IPS-NIHi11 (cell line): Measurements from ENCODE around the gene XKR7.
"Not testable (repeated sequence)": the region's sequence is repeated elsewhere in the genome, so short reads cannot be mapped to it uniquely, and the experiment has no call there.

Experiments used
- DNase-seq: peaks from one replicate; pipeline ENCODE4 v3.0.0; 2012; ENCODE audit warnings: mixed read lengths, low spot score

XKR7 gene

DNA sequence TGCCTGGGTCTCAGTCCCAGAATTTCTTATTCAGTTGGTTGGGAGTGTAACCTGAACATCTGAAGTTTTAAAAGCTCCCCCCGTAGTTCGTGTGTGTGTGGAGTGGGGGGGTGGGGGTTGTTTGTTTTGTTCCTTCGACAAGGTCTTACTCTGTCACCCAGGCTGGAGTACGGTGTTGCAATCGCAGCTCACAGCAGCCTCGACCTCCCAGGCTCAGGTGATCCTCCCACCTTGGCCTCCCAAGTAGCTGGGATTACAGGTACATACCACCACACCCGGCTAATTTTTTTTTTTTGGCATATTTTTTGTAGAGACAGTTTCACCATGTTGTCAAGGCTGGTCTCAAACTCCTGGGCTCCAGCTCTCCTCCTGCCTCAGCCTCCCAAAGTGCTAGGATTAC is 45.4 kb downstream of the XKR7 start:
- DNase-seq: no peak

DNA sequence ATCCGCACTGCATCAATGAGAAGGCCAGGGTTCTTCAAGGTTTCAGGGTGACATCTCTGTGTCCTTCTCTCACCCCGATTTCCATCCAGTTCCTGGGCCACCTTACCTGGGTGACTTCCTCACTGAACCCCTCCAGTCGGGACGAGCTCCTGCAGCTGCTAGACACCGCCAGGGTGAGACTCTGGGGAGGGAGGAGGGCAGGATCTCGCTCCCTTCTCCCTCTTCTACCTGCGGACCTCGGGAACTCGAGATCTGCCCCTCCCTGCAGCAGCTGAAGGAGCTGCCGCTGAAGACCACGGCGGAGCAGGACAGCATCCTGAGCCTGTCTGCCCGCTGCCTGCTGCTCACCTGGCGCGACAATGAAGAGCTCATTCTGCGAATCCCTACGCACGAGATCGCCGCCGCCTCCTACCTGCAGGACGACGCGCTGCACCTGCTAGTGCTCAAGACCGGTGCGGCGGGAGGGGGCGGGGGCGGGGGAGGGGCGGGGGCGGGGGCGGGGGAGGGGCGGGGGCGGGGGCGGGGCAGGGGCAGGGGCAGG is 49.8 kb downstream of the XKR7 start:
- DNase-seq: peak; percentile 90

DNA sequence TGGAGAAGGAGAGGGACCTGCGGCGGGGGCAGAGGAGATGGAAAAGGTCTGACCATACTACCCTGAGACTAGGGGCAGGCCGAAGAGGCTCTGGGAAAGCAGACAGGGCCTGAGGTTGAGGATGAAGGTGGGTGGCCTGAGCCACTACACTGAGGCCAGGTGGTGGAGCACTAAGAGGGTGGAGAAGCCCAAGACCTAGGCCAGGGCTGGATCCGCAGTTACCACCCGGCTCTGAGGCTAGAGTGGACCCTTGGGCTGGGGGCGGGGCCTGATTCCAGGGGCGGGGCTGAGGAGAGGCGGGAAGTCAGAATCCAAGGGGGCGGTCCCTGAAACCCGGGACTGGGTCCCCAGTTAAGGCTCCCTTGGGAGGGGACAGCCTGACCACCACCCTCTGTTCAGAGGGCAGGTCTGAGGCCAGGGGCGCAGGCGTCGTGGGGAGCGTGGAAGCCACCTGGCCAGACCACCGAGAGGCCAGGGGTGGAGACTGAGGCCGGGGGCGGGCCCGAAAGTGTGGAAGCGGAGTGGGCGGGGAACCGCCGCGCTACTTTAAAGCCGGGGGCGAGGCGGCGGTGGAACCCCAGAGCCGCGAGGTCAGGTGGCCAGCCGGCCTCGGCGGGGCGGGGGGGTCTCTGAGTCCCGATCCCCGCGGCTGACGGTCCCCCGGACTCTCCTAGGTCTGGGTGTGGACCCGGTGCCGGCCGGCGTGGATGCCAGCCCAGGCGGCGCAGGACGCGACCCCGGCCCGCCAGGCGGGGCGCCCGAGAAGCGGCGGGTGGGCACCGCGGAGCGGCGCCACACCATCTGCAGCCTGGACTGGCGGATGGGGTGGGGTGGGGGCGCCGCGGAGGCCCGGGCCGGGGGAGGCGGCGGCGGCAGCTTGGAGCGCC is 50.6 kb downstream of the XKR7 start:
- DNase-seq: peak; percentile 92

DNA sequence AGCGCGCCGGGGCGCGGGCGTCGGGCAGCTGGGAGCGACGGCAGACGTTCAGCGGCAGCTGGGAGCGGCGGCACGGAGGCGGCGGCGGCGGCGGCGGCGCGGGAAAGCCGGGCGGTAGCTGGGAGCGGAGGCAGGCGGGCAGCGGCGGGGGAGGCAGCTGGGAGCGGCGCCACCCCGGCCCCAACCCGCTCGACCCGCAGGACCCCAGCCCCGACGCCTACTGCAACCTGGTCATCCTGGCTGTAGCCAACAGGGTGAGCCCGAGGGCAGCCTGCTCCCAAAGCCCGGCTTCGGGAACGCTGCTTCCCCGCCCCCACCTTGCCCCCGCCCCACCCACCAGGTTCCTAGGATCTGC is 51.2 kb downstream of the XKR7 start:
- peak; percentile 85 for DNase-seq

DNA sequence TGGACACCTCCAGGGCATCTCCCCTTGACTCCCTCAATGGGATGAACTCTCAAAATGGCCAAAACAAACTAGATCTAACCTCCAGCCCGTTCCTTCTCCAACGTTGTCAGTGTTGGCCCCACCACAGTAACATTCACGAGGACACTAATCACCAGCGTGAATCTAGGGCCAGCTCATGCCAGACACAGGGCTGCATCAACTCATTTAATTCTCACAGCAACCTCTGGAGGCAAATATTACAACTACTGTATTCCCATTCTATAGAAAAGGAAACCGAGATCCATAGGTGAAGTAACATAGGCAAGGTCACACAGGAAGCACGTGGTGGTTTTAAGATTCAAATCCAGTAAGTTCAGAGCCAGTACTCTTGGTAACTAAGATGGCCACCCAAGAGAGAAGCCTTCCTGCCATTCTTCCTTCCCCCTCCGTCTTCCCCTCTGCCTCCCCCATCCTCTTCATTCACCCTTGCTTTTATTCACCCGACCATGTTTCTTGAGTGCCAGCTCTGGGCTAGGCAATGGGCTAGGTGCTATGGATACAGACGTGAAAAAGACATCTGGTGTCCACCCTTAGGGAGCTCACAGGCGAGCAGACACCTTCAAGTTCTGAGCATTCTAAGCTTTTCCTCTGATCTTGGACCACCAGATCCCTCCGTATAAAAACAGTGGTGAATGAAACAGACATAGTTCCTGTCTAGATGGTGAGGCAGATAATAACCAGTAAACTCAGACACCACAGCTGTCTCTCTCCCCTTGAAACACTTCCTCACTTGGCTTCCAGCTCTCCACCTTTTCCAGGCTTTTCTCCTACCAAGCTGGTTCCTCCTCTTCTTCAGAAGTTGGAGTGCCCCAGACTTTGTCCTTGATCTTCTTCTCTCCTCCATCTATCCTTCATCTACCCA is 51.9 kb downstream of the XKR7 start:
- DNase-seq: no peak

DNA sequence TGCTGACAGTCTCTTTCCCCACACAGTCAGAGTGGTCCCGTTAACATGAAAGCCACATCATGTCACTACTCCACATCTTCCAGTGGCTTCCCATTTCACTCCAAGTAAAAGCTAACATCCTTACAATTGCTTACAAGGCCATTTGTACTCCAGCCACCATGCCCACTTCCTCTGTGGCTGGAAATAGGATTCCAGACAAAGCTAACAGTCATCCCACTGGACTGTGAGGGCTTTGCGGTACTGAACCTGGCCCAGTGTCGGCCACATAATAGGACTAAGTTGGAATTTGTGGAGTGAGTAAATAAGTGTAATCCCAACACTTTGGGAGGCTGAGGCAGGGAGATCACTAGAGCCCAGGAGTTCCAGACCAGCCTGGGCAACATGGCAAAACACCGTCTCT is 53.1 kb downstream of the XKR7 start:
- no peak for DNase-seq

DNA sequence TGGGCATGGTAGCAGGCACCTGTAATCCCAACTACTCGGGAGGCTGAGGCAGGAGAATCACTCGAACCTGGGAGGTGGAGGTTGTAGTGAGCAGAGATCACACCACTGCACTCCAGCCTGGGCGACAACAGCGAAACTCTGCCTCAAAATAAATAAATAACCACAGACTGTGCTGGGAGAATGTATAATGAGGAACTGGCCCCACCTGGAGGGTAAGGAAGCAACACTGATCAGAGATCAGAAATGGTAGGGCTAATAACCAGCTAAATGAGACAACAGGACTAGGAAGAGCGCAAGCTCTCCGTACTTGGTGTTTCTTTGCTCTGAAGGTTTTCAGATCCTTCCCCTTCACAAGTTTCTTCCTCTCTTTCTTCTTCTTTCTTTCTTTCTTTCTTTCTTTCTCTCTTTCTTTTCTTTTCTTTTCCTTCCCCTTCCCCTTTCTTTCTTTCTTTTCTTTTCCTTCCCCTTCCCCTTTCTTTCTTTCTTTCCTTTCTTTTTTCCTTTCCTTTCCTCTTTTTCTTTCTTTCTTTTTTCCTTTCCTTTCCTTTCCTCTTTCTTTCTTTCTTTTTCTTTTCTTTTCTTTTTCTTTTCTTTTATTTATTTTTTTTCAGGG is 56.8 kb downstream of the XKR7 start:
- no peak for DNase-seq

DNA sequence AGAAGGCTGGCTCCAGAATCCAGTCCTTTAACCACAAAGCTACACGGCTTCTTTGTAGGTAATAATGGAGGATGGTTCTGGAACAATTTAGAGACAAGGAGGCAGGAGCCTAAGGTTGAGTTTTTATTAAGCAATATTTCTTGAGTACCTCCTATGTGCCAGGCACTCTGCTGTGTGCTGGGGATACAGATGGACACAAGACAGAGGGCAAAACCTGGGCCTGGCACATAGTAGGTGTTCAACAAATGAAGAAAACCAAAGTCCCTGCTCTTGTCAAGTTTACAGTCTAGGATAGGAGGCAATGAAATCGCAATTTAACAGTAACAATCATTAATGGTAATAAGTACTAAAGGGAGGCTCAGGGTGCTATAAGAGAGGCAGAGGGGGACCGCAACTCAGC is 59.7 kb downstream of the XKR7 start:
- DNase-seq: no peak

DNA sequence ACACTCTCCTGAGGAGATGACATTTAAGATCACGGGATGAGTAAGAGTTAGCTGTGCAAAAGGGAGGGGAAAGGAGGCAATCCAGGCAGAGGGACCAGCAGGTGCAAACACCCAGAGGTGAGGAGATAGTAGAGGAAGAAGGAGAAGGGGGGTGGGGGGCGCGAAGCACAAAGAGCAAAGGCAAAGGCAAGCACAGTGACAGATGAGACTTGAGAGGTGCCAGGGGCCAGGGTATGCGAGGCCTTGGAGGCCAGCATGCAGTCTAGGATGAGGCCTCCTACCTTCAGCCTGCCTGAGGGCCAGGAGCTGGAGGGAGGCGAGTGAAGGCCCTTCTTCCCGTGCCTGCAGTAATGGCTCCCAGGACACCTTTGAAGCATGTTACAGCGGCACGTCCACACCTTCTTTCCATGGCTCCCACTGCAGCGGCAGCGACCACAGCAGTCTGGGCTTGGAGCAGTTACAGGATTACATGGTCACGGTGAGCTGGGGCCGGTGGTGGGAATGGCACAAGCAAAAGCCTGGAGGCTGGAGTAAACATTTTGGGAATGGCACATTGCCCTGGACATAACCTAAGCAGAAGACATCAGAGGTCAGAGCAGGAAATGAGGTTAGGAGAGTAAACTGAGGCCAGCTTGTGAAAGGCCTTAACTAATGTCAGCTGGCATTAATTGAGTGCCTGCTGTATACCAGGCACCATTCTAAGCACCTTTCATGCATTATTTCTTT is 60.9 kb downstream of the XKR7 start:
- no peak for DNase-seq

DNA sequence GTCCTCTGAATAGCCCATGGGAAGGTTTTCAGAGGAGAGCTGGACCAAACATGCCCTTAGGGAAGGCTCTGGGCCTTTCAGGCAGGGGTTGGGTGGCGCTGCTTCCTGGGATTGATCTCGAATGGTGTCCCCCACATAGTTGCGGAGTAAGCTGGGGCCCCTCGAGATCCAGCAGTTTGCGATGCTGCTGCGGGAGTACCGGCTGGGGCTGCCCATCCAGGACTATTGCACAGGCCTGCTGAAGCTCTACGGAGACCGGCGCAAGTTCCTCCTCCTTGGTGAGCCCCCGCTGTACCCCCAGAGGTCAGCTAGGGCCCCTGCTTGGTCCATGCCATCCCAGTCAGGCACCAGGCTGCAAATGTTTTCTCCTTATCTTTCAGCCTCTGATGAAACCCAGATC is 61.6 kb downstream of the XKR7 start:
- no peak for DNase-seq

DNA sequence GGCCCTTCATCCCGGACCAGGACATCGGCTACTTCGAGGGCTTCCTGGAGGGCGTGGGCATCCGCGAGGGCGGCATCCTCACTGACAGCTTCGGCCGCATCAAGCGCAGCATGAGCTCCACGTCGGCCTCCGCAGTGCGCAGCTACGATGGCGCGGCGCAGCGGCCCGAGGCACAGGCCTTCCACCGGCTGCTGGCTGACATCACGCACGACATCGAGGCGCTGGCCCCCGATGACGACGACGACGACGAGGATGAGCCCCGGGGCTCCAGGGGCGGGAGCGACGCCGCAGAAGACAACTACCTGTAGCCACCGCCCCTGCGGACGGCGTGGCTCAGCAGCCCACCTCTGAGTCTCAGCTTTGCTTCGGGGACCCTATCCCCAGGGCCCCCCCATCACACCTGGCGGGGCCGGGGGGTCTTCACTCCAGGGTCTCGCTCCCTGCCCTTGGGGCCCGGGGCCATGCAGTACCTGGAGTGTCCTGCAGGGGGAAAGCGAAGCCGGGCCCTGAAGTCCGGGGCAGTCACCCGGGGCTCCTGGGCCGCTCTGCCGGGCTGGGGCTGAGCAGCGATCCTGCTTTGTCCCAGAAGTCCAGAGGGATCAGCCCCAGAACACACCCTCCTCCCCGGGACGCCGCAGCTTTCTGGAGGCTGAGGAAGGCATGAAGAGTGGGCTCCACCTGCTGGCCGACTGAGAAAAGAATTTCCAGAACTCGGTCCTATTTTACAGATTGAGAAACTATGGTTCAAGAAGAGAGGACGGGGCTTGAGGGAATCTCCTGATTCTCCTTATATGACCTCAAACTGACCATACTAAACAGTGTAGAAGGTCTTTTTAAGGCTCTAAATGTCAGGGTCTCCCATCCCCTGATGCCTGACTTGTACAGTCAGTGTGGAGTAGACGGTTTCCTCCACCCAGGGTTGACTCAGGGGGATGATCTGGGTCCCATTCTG is 63.3 kb downstream of the XKR7 start:
- peak; percentile 97 for DNase-seq

DNA sequence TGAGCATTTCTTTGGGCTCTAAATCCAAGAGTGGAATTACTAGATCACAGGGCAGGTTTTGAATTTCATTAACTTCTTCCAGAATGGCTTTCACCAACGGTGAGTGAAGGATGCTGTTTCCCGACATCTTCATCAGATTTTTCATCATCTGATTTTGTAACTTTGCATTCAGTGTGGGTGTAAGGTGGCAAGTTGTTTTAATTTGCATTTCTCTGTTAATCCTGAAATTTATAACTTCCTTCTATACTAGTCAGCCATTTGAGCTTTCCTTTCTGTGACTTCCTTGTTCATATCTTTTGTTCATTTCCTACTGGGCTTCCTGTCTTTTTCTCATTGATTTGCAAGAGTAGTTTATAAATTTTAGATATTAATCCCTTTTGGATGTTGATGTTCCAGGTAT is 65.4 kb downstream of the XKR7 start:
- DNase-seq: no peak

DNA sequence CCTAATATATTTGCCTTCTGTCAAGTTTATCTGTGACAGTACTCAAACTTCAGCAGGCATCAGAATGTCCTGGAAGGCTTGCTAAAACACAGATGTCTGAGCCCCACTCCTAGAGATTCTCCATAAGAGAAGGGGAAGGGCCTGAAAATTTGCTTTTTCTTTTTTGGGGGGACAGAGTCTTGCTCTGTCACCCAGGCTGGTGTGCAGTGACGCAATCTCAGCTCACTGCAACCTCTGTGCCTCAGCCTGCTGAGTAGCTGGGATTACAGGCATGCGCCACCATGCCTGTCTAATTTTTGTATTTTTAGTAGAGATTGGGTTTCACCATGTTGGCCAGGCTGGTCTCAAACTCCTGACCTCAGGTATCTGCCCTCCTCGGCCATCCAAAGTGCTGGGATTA is 65.8 kb downstream of the XKR7 start:
- DNase-seq: not testable (repeated sequence)

DNA sequence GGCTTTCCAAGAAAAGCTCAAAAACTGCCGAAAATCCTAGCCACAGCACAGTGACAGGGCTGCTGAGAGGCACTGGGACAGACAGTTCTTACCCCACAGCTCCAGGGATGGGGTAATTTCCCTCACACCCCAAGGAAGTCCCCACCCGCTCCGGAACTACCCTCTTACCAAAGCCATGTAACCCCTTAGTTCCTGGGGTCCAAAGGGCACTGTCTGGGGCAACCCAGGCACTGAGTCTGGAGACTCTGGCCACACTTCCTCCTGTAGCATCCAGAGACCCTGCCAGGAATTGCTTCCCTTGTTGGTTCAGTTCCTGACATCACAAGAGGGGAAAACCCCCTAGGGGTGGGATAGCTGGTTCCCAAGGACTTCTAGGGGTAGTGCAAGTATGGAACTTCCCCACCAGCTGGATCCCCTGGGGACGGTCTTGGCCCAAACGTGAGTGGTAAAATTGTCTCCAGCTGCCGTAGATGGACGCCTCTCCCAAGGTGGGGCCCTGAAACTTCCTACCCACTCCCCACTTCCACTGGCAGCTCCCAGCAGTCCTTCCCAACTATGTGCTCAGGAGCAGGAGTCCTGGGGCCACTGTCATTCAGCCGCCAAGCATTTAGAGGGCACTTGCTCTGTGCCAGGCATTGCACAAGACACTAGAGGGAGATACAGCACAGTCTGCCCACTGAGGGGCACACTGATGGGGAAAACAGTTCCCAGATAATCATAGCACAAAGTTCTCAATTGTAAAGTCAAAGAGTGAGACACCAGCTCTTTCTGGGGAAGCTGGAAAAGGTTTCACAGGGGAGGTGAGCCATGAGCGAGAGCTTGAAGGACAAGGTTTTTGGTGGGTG is 66.9 kb downstream of the XKR7 start:
- DNase-seq: no peak

DNA sequence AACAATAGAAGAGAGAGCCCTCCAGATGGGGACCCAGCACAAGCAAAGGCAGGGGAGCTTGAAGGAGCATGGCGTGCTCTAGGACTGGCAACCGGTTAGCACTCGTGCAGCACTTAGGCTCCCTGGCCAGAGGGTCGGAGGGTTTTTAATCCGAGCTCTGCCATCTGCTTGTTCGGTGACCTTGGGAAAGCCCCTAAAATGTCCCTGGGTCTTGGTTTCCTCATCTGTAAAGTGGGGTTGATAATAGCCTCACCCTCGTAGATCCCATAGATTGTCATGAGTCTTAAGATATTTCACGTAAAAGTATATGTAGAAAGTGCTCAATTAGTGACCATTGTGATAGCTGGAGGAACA is 67.5 kb downstream of the XKR7 start:
- no peak for DNase-seq

DNA sequence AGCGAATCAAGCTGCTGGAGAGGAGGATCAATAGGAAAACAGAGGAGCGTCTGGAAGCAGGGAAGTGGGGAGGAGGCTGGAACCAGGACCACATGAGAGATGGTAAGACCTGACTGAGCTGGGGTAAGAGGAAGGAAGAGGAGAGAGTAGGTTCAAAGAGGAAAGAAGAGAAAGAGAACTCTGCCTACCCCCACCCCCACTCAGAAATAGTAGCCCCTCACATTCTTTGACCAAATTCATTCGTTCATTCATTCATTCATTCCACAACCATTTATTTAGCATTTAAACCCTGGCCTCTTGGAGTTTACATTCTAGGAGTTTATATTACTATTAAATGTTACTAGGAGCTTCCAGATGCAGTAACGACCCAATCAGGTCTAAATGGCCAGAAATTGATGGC is 68.3 kb downstream of the XKR7 start:
- DNase-seq: no peak

DNA sequence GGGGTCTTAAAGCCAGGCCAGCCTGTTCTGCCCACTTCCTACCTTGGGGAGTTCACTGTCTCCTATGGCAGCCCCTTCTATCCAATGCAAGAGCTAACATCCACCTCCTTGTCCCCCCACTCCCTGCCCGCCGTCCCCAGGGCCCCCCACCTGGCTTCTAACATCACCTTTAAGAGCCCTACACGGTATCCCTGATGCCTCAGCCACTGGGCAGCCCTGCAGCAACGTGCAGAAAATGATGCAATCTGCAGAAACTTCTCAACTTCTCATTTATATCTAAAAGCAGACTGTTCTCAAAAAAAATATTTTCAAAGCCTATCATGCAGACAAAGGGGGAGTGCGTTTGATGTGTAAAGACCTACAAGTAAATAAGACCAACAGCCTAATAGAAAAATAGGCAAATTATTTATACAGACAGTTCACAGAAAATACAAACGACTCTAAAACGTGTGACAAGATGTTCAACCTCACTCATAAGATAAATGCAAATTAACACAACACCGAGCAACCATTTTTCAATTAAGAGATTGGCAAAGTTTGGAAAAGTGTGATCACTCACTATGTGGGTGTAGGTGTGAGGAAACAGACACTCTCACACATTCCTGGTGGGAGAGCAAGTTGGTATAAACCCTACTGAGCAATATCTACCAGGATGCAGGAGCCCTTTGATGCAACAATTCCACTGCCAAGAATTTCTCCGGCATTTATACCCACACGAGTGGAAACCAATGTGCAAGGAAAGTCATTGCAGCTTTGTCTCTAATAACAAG is 69.0 kb downstream of the XKR7 start:
- no peak for DNase-seq

DNA sequence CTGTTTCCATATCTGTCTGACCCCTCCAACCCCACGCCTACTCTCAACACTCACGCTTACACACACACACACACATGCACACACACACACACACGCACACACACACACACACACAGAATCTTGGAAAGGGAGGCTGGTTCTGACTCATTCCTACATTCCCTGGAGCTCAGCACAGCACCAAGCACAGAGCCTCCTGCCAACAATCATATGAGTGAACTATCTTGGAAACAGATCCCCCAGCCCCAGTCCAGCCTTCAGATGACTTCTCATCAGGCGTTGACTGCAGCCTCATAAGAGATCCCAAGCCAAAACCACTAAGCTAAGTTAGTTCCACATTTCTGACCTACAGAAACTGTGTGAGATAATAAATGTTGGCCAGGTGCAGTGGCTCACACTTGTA is 70.0 kb downstream of the XKR7 start:
- DNase-seq: no peak
